Spleen (tissue), 7 donors: ENCODE data around the gene CRACDL.

ENCODE experiments used
- POLR2A ChIP-seq, 3 donors: fragments of 450-650 bp; IDR thresholded peaks; one replicate each; pipeline ENCODE4 v1.5.1; 2017; ENCODE audit warnings: antibody characterized with exemption in 3 of 3, mild to moderate bottlenecking in 1 of 3
- POLR2AphosphoS5 ChIP-seq, 3 donors: sonication (generic); formaldehyde crosslinking; IDR thresholded peaks; one replicate each; pipeline ENCODE4 v1.5.1; 2017; ENCODE audit warnings: antibody characterized with exemption in 3 of 3
- TF ChIP-seq, protein P1 (sequence below), 11 experiments: fragments of 200-600 bp in 7 of 11; fragments of 450-650 bp in 4 of 11; sonication (generic) in 4 of 11; IDR thresholded peaks in 8 of 11; conservative IDR thresholded peaks in 3 of 11; 1 replicate in 7 of 11; 2 replicates in 4 of 11; pipeline versions ENCODE4 v1.4.0 to v1.8.0; 2016 to 2021; ENCODE audit warnings: antibody characterized with exemption in 11 of 11, inconsistent platforms in 4 of 11, mild to moderate bottlenecking in 1 of 11
- donor health status: DM: no; HTN: no; CAD: no; lungs with moderate emphysema.
- donor health status: DM: no; HTN: no; CAD: no.
- donor health status: DM: no; HTN: no; CAD: no.

GRCh38 chr2:98757904-98758421, 178.1 kb downstream of the CRACDL start:
- TF ChIP-seq, protein P1, sequence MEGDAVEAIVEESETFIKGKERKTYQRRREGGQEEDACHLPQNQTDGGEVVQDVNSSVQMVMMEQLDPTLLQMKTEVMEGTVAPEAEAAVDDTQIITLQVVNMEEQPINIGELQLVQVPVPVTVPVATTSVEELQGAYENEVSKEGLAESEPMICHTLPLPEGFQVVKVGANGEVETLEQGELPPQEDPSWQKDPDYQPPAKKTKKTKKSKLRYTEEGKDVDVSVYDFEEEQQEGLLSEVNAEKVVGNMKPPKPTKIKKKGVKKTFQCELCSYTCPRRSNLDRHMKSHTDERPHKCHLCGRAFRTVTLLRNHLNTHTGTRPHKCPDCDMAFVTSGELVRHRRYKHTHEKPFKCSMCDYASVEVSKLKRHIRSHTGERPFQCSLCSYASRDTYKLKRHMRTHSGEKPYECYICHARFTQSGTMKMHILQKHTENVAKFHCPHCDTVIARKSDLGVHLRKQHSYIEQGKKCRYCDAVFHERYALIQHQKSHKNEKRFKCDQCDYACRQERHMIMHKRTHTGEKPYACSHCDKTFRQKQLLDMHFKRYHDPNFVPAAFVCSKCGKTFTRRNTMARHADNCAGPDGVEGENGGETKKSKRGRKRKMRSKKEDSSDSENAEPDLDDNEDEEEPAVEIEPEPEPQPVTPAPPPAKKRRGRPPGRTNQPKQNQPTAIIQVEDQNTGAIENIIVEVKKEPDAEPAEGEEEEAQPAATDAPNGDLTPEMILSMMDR (IDR thresholded peaks at IDR 0.05 in 8 of 11, conservative IDR thresholded peaks at IDR 0.05 in 3 of 11), result no peak
- no peak for TF ChIP-seq POLR2A (IDR thresholded peaks at IDR 0.05)
- TF ChIP-seq POLR2AphosphoS5 (IDR thresholded peaks at IDR 0.05), result peak; percentile 40 to 88 (median 48)
